GM12891 (cell line): ENCODE measurements around the gene DHRS3.

Experiments used
- DNase-seq: peaks from one replicate; pipeline ENCODE4 v3.0.0; 2011; ENCODE audit warnings: low spot score; ENCODE audit not compliant: insufficient read length
- FAIRE-seq: peaks from 2 replicates; lab custom pipeline; 2011; peaks lifted over from hg19 to GRCh38; lab: Jason Lieb, UNC
- PAX5 ChIP-seq: IDR thresholded peaks from 2 replicates; pipeline ENCODE4 v1.6.1; 2011; ENCODE audit warnings: low read length, moderate library complexity, mild to moderate bottlenecking; ENCODE audit not compliant: insufficient read depth, severe bottlenecking
- POLR2A ChIP-seq: IDR thresholded peaks from 2 replicates; pipeline ENCODE4 v1.6.1; 2011; ENCODE audit warnings: low read depth, low read length, control low read depth
- POLR2AphosphoS5 ChIP-seq: IDR thresholded peaks from 2 replicates; pipeline ENCODE4 v1.6.1; 2011; ENCODE audit warnings: low read depth, low read length, control low read depth
- POU2F2 ChIP-seq: IDR thresholded peaks from 2 replicates; pipeline ENCODE4 v1.6.1; 2011; ENCODE audit warnings: low read depth, mild to moderate bottlenecking, control low read depth, low read length, moderate library complexity
- SPI1 ChIP-seq: IDR thresholded peaks from 2 replicates; pipeline ENCODE4 v1.6.1; 2011; ENCODE audit warnings: low read depth, low read length, control low read depth
- TAF1 ChIP-seq: IDR thresholded peaks from 2 replicates; pipeline ENCODE4 v1.6.1; 2011; ENCODE audit warnings: low read depth, low read length, control low read depth

DHRS3 gene

GRCh38 chr1:12627296-12627695 is 9.3 kb upstream of the DHRS3 start:
- DNase-seq (no peak), FAIRE-seq (no peak)
- no peak for TF ChIP-seq TAF1

- no peak for FAIRE-seq
- TF ChIP-seq POU2F2 = no peak
- TF ChIP-seq POLR2AphosphoS5 = no peak
- no peak for TF ChIP-seq SPI1
- no peak for TF ChIP-seq PAX5
- no peak for TF ChIP-seq POLR2A
- no peak for TF ChIP-seq TAF1
- DNase-seq = no peak
Measured at GRCh38 chr1:12626888-12627287, 8.9 kb upstream of the DHRS3 start.

GRCh38 chr1:12625276-12625675 is 7.3 kb upstream of the DHRS3 start:
- DNase-seq = no peak
- no peak for FAIRE-seq
- no peak for TF ChIP-seq SPI1
- TF ChIP-seq PAX5 = no peak
- no peak for TF ChIP-seq TAF1
- TF ChIP-seq POU2F2 = no peak
- no peak for TF ChIP-seq POLR2A
- TF ChIP-seq POLR2AphosphoS5 = no peak

- no peak for TF ChIP-seq PAX5
- TF ChIP-seq TAF1 = no peak
- TF ChIP-seq POLR2AphosphoS5 = no peak
- TF ChIP-seq SPI1 = no peak
- TF ChIP-seq POLR2A = no peak
- TF ChIP-seq POU2F2 = no peak
- DNase-seq (no peak), FAIRE-seq (no peak)
Measured at GRCh38 chr1:12622506-12622905, 4.5 kb upstream of the DHRS3 start.

GRCh38 chr1:12621346-12622335 is 3.6 kb upstream of the DHRS3 start:
- no peak for FAIRE-seq
- no peak for TF ChIP-seq SPI1
- TF ChIP-seq POLR2A = no peak
- no peak for TF ChIP-seq PAX5
- TF ChIP-seq POLR2AphosphoS5 = no peak
- no peak for TF ChIP-seq TAF1
- no peak for TF ChIP-seq POU2F2
- no peak for DNase-seq

DNA sequence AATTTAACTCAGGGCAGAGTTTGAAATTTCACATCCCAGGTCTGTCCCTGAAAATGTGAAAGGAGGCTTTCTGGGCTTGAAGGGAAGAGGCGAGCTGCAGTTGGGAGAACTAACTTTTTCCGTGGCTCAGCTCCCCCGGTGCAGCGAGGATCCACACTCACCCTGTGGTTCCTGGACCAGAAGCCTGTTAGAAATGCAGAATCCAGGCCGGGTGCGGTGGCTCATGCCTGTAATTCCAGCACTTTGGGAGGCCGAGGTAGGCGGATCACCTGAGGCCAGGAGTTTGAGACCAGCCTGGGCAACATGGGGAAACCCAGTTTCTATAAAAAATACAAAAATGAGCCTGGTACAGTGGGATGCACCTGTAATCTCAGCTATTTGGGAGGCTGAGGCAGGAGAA is 2.9 kb upstream of the DHRS3 start:
- no peak for FAIRE-seq
- DNase-seq = no peak
- TF ChIP-seq TAF1 (no peak), SPI1 (no peak), POLR2AphosphoS5 (no peak), PAX5 (no peak)

GRCh38 chr1:12620488-12620865 is 2.5 kb upstream of the DHRS3 start:
- FAIRE-seq = no peak

DNA sequence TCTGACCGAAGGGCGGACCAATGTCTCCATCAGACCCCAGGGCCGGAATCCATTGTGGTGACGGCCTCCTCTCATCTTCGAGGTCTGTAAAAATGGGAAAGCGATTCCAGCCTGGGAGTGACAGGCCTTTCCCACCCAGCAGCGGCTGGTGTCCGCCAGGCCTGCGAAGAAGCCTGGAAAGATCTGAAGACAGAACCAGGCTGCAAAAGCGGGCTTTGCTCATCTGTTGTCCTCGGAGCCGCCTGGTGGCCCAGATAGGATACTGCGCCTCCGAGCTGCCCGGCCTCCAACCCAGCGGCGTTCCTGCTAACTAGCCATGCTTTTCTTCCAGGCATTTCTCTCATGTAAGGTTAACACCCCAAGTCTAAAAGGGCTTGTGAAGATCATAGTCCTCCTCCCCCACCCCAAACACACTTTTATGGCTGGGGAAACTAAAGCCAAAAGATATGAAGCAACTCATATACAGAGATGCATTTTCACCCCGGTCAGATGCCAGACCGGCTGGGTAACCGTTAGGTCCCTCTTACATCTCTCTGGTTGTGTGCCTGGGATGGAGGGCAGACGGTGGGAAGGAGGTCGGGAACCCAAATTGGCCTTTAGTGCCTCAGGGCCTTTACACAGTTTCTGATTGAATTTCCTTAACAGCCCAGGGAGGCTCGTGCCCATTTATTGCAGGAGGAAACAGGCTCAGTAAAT is 1.9 kb upstream of the DHRS3 start:
- FAIRE-seq = no peak
- TF ChIP-seq POLR2AphosphoS5 (no peak), POLR2A (no peak), SPI1 (no peak), PAX5 (no peak), TAF1 (no peak), POU2F2 (no peak)
- DNase-seq = peak; percentile 69

More at GRCh38 chr1:12620488-12620865, 2.5 kb upstream of the DHRS3 start:
- TF ChIP-seq PAX5 = no peak
- TF ChIP-seq POU2F2 = no peak
- TF ChIP-seq TAF1 = no peak
- no peak for TF ChIP-seq POLR2AphosphoS5
- TF ChIP-seq POLR2A = no peak
- DNase-seq = no peak

DNA sequence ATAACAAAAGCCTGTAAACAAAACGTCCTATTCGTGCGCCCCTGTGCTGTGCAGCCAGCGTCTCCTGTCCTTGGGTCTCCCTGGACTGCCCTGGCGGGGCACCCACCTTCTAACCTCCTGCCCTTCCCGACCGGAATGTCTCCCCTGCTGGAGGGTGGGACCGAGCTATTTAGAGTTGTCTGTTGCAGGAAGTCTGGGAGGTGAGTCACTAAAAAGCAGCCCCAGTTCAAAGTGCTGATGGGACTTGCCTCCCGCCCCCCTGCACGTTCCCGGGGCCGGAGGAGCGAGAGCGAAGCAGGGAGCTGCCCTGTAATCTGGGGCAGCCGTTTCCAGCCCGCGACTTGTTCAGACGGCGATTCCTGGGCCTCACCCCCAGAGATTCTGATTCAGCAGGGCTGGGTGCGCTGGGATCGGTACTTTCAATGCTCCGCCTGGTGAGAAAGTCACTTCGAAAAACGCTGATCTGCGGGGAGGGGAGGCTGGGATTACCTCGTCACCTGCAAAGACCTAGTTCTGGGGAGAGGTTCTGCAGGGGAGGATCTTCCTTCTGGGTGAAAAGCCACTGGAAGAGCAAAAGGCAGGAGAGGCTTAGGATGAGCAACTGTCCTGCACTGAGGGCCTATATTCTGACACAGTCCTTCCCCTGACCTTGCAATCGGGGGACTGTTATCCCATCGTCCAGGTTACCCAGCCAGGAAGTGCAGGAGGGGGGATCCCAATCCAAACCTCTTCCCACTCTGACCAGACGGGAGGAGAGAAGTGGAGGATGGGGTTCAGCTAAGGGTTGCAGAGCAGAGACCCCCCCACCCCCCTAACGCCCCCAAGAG is 1.2 kb upstream of the DHRS3 start:
- FAIRE-seq = no peak
- TF ChIP-seq POLR2AphosphoS5 (no peak), POU2F2 (no peak)
- DNase-seq = no peak

DNA sequence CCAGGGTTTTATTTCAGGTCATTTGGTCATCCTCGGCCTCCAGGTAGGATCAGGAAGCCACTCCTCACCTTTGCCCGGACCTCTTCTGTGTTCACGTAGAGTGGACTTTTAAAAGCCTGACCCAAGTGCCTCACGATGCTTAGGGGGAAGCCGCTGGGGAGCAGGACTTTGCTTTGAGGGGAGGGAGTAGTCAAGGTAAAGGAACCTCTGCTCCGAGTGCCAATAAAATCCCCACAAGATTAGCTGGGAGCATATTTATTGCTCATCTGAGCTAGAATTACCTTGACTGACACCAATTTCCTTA is 603 bp upstream of the DHRS3 start:
- no peak for TF ChIP-seq PAX5
- TF ChIP-seq POU2F2 = no peak
- no peak for TF ChIP-seq TAF1
- TF ChIP-seq POLR2AphosphoS5 = no peak
- no peak for TF ChIP-seq SPI1
- no peak for TF ChIP-seq POLR2A
- FAIRE-seq (no peak), DNase-seq (no peak)
